Subcutaneous abdominal adipose tissue (tissue), 5 donors: ENCODE results near the gene VWA3B.
"Not testable (repeated sequence)": the region's sequence is repeated elsewhere in the genome, so short reads cannot be mapped to it uniquely, and the experiment has no call there.

Source experiments
- H3K27ac ChIP-seq: one replicate; pipeline ENCODE4 v1.7.0; 2013; ENCODE audit warnings: low read depth, mild to moderate bottlenecking, inconsistent platforms, low read length, moderate library complexity
- H3K27me3 ChIP-seq, 5 donors: one replicate each; pipeline ENCODE4 v1.7.0; 2013; ENCODE audit warnings: low read length in 5 of 5, inconsistent platforms in 1 of 5; ENCODE audit not compliant: control insufficient read depth in 5 of 5, insufficient read depth in 4 of 5
- H3K36me3 ChIP-seq, 5 donors: one replicate each; pipeline ENCODE4 v1.7.0; 2013; ENCODE audit warnings: low read length in 5 of 5; ENCODE audit not compliant: control insufficient read depth in 5 of 5, insufficient read depth in 5 of 5
- H3K4me1 ChIP-seq, 5 donors: one replicate each; pipeline ENCODE4 v1.7.0; 2013; ENCODE audit warnings: low read length in 5 of 5, mild to moderate bottlenecking in 3 of 5, moderate library complexity in 1 of 5; ENCODE audit not compliant: control insufficient read depth in 5 of 5, insufficient read depth in 5 of 5
- H3K4me3 ChIP-seq, 5 donors: one replicate each; pipeline ENCODE4 v1.7.0; 2013; ENCODE audit warnings: low read length in 5 of 5, low read depth in 1 of 5
- H3K9ac ChIP-seq, 5 donors: one replicate each; pipeline ENCODE4 v1.7.0; 2013; ENCODE audit warnings: low read length in 5 of 5, mild to moderate bottlenecking in 4 of 5, moderate library complexity in 3 of 5
- H3K9me3 ChIP-seq, 5 donors: one replicate each; pipeline ENCODE4 v1.7.0; 2013; ENCODE audit warnings: low read length in 5 of 5; ENCODE audit not compliant: control insufficient read depth in 5 of 5
- donor health status: healthy.
- donor health status: healthy.
- donor health status: healthy.
- donor health status: healthy.
- donor health status: healthy.

Gene VWA3B

GRCh38 chr2:98127229-98127989, 40.4 kb downstream of the VWA3B start:
- no peak overlapping the region for H3K9ac ChIP-seq
- H3K36me3 ChIP-seq = no peaks in the 10 kb centered on the region
- peaks cover 0 to 7% (median 0%) of the 10 kb centered on the region in 5 donors for H3K4me1 ChIP-seq
- no peak overlapping the region for H3K27ac ChIP-seq
- no peak overlapping the region for H3K4me3 ChIP-seq
- H3K9me3 ChIP-seq = no peaks in the 10 kb centered on the region
- peaks cover 0 to 14% (median 7%) of the 10 kb centered on the region in 5 donors for H3K27me3 ChIP-seq

DNA sequence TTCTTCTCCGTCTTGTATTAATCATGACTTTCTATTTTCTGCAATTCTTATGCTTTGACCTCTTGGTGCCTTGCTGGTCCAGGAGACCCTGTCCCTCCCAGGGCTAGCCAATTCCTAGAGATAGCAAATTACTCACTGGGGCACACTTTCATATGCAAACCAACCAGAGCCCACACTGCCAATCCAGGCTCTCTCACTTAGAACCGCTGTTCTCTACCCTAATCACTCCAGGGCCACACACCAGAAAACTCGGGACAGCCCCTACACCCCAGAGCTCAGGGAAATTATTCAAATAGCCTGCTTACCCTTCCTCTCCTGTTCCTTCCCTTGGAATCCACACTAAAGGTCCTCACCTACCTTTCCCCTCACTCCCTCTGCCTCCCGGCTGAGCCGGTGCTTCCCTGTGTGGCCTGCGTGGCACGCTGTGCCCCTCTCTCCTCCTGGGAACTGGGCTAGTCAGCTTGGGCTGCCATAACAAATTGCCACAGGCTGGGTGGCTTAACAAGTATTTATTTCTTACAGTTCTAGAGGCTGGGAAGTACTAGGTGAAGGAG, 41.7 kb downstream of the VWA3B start:
- Histone ChIP-seq H3K9me3 (no peaks in the 10 kb centered on the region), H3K9ac (no peak overlapping the region), H3K4me3 (no peak overlapping the region), H3K27me3 (peaks cover 0 to 9% (median 4%) of the 10 kb centered on the region in 5 donors), H3K4me1 (peaks cover 0 to 9% (median 4%) of the 10 kb centered on the region in 5 donors), H3K36me3 (no peaks in the 10 kb centered on the region), H3K27ac (no peak overlapping the region)

DNA sequence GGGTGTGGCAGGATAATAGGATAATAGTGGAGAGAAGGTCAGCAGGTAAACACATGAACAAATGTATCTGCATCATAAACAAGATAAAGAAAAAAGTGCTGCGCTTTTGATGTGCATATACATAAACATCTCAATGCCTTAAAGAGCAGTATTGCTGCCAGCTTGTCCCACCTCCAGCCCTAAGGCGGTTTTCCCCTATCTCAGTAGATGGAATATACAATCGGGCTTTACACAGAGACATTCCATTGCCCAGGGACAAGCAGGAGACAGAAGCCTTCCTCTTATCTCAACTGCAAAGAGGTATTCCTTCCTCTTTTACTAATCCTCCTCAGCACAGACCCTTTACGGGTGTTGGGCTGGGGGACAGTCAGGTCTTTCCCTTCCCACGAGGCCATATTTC, 43.1 kb downstream of the VWA3B start:
- not testable (repeated sequence) for H3K9me3 ChIP-seq, H3K4me3 ChIP-seq, H3K9ac ChIP-seq, H3K36me3 ChIP-seq, H3K27ac ChIP-seq, H3K27me3 ChIP-seq
- H3K4me1 ChIP-seq = peaks cover 0 to 19% (median 4%) of the 10 kb centered on the region in 5 donors

DNA sequence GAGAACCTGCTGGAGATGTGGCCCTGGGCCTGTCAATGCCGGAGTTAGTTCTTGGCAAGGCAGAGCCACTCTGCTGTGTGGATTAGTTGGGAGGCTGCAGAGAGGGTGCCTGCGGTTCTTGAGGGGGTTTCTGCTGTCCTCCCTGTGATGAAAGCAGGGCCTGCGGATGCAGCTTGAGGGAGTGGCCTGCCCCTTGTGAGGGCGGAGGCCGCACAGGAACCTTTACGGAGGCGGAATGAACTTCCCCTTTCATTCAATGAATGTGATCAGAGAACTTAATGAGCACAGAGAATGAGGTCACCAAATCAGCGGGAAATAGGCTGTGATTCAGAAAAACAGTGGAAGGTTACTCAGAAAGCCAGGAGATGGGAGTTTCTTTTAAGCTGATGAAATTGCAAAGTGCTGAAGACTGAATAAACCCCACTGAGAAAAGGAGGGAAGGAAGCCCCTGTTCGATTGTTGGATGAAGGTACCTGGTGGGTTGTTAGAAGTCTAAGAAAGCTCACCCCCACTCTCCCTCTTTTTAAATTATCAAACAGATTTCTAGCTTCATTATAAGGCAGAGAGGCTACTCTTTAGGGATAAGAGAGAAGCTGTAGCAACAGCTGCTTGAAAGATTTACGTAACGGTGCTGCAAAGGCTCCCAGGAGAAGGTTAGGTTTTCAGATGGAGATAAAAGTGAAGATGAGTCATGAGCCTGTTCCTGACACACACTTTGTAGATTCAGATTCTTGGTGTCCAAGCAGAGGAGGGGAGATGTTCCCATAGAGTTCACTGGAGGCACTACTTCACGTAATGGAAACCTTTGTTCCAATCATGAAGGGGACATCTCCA, 47.4 kb downstream of the VWA3B start:
- H3K27ac ChIP-seq = no peak overlapping the region
- no peak overlapping the region for H3K9ac ChIP-seq
- no peaks in the 10 kb centered on the region for H3K36me3 ChIP-seq
- no peak overlapping the region for H3K4me3 ChIP-seq
- peaks cover 0 to 9% (median 0%) of the 10 kb centered on the region in 5 donors for H3K27me3 ChIP-seq
- peaks cover 0 to 15% (median 4%) of the 10 kb centered on the region in 5 donors for H3K4me1 ChIP-seq
- H3K9me3 ChIP-seq = no peaks in the 10 kb centered on the region

DNA sequence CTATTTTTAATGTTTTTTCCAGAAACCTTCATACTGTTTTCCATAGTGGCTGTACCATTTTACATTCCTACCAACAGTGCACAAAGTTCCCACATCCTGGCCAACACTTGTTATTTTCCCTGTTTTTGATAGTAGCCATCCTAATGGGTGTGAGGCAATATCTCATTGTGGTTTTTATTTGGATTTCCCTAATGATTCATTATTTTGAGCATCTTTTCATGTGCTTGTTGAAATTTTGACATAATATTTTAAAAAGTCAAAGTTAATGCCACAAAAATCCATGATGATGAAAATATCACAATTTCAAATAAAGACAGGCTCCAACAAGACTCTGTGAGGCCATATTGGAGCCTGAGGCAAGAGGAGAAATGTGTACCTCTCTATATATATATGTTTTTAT, 50.2 kb downstream of the VWA3B start:
- H3K4me3 ChIP-seq = no peak overlapping the region
- no peak overlapping the region for H3K27ac ChIP-seq
- no peak overlapping the region for H3K9ac ChIP-seq
- peaks cover 0 to 8% (median 0%) of the 10 kb centered on the region in 5 donors for H3K27me3 ChIP-seq
- no peaks in the 10 kb centered on the region for H3K36me3 ChIP-seq
- H3K9me3 ChIP-seq = no peaks in the 10 kb centered on the region
- H3K4me1 ChIP-seq = peaks cover 0 to 20% (median 4%) of the 10 kb centered on the region in 5 donors

DNA sequence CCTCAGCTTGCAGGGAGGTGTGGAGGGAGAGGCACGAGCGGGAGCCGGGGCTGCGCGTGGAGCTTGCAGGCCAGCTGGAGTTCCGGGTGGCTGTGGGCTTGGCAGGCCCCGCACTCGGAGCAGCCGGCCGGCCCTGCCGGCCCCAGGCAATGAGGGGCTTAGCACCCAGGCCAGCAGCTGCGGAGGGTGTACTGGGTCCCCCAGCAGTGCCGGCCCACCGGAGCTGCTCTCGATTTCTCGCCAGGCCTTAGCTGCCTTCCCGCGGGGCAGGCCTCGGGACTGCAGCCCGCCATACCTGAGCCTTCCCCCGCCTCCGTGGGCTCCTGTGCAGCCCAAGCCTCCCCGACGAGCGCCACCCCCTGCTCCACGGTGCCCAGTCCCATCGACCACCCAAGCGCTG, 52.0 kb downstream of the VWA3B start:
- H3K9me3 ChIP-seq, H3K9ac ChIP-seq, H3K4me3 ChIP-seq, H3K36me3 ChIP-seq, H3K27me3 ChIP-seq, H3K27ac ChIP-seq: not testable (repeated sequence)
- peaks cover 0 to 14% (median 0%) of the 10 kb centered on the region in 5 donors for H3K4me1 ChIP-seq

DNA sequence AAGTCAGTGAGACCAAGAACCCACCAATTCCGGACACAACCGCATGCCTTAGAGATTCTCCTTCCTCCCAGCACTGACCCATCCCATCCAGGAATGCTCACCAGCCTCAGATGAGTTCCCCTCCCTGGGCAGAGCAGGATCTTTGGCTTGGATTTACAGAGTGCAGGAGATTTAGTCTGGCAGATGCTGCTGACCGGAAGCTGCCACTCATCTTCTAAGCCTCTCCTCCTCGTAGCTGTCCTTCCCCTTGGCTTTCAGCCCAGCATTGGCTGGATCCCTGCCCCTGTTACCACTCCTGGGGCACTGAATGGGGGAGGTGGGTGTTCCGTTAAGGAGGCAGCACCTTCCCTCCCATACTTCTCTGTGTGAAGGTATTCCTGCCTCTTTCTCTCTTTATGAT, 53.2 kb downstream of the VWA3B start:
- peak overlapping the region in 1 of 5 donors; percentile 12 for H3K4me3 ChIP-seq
- peaks cover 0 to 4% (median 0%) of the 10 kb centered on the region in 5 donors for H3K9me3 ChIP-seq
- H3K4me1 ChIP-seq = peaks cover 0 to 4% (median 0%) of the 10 kb centered on the region in 5 donors
- no peak overlapping the region for H3K27ac ChIP-seq
- peaks cover 0 to 4% (median 0%) of the 10 kb centered on the region in 5 donors for H3K27me3 ChIP-seq
- H3K9ac ChIP-seq = no peak overlapping the region
- H3K36me3 ChIP-seq = no peaks in the 10 kb centered on the region

DNA sequence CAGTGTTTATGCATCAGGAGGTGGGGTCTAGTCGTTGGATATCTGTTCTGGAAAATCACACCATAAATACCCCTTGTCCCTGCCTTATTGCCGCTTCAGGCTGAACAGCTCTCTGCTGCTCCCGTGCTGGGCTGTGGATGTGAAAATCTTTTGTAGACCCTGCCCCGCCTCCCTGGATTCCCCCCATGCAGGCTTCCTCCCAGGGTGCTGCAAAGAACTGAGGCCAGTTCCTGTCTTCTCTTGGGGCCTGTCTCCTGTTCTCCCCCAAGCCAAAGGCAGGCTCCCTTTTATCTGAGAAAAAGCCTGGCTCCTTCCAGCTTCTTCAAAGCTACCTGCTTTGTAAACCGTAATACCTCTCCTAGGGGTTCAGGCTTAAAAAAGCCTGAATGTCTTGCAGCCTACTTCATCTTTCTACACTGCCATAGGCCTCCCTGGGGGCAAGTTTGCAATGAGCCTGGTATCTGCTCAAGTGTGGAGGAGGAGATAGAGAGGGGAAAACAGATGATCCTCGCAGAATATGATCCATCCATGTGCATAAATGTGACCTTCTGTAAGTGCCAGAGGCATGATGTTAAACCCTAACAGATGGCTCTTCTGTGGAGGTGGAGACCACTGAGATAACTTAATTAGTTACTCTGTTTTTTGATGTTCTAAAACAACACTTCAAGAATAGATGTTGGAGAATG, 55.3 kb downstream of the VWA3B start:
- no peak overlapping the region for H3K27ac ChIP-seq
- peaks cover 0 to 12% (median 3%) of the 10 kb centered on the region in 5 donors for H3K9me3 ChIP-seq

DNA sequence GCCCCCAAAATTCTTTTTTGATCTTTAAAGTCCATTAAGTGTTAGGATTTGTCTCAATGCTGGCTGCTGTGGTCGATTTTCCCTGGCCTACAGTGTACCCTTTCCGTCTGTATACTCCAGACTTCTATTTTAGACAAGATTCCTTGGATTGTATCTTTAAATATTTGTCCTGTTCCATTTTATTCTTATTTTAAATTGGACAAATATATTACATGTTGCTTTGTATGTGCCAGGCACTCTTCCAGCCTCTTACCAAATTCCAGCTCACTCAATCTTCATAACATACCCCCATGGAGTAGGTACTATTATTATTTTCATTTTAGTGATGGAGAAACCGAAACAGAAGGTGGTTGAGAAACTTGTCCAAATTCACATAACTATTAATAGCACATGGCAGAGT, 58.1 kb downstream of the VWA3B start:
- Histone ChIP-seq H3K9me3 (peaks cover 0 to 12% (median 3%) of the 10 kb centered on the region in 5 donors), H3K27me3 (peaks cover 0 to 4% (median 0%) of the 10 kb centered on the region in 5 donors), H3K4me1 (peaks cover 0 to 11% (median 0%) of the 10 kb centered on the region in 5 donors), H3K4me3 (no peak overlapping the region), H3K36me3 (no peaks in the 10 kb centered on the region), H3K9ac (no peak overlapping the region), H3K27ac (no peak overlapping the region)

More for the DNA sequence above, 55.3 kb downstream of the VWA3B start:
- Histone ChIP-seq H3K36me3 (no peaks in the 10 kb centered on the region), H3K27me3 (peaks cover 0 to 4% (median 0%) of the 10 kb centered on the region in 5 donors), H3K4me1 (peaks cover 0 to 4% (median 0%) of the 10 kb centered on the region in 5 donors), H3K9ac (no peak overlapping the region), H3K4me3 (no peak overlapping the region)
